Sciatic nerve (tissue), 2 donors: ENCODE data around the gene SGSM2. TPM values are rescaled to one million over a fixed set of nuclear protein-coding genes. Genes with fewer than 3 reads are reported as not detected.

Source experiments
- ATAC-seq: fragments of 200-7000 bp; cut with Tn5 transposase; one replicate; pipeline ENCODE4 v1.9.1; 2020; ENCODE audit warnings: mild to moderate bottlenecking, moderate library complexity
- DNase-seq: peaks from one replicate; pipeline ENCODE4 v3.0.0-alpha.2; 2020; ENCODE audit warnings: low spot score
- intact Hi-C: fragments of 100-400 bp; cut with DNase I; formaldehyde crosslinking; loops from one replicate; pipeline ENCODE4 v1.14.2; 2022
- total RNA-seq: library from RNA; stranded (reverse); fragmentation: NEBNext Ultra II Directional; extraction: Animal tissue kit (Norgen Biotek cat#: 25700); gene quantifications from one replicate; pipeline ENCODE4 v1.2.1, GENCODE V29; 2021
- donor health status: DM: no; HTN: no; CAD: no.
- donor health status: DM: no; HTN: no; CAD: no.

Gene SGSM2
- total RNA-seq, 1 donor from 2014 or later: 59.3 TPM

DNA sequence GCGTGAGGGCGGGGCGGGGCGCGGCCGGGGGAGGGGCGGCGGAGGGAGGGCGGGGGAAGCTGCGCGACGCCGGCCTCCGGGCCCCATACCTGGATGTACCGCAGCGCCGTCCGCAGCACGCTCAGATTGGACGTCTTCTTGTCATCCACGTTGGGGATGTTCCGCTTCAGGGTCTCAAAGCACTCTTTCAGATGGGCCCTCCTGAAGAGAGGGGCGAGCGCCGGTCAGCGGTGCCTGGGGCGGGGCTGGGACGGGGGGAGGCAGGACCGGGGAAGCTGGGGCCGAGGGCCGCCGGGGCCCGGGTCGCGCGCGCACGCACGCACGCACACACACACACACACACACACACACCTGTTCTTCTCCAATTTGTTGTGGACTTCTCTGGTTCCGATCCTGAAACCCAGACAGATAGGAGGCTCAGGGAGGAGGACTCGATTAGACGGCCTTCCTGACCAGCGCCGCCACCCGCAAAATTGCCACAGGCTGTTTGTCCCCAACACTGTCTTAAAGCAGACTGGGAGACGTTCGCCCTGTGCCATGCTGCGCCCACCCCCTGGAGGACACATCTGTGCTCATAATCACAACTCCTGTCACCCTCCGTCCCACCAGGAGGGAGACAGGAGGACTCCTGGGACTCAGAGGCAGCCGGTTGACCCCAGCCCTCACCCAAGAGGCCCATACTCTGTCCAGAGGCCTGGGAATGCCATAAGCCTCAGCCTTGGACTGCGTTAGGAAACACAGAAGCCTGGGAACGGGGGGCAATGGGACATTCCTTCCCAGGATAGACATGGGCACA lies 56.9 kb downstream of the SGSM2 start:
- no peak for ATAC-seq
- intact Hi-C loops: no loop called here
- no peak for DNase-seq

DNA sequence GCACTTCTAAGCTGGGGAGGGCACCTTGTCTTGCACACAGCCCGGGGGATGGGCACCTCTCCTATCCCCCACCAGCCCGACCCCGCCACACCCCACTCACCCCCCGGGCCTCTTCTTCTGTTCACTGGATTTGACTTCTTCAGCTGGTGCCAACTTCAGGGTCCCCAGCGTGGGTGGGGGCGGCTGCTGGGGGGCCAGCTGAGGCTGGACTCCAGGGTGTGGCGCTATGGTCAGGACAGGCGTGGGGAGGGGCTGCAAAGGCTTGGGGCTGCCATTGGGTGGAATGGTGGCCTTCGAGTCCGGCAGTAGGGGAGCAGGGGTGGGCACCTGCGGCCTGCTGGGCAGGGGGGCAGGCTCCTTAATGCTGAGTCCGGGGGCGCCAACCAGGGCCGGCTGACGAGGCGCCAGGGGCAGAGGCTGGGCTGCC lies 57.5 kb downstream of the SGSM2 start:
- DNase-seq (no peak), ATAC-seq (no peak)
- intact Hi-C loops: no loop called here

DNA sequence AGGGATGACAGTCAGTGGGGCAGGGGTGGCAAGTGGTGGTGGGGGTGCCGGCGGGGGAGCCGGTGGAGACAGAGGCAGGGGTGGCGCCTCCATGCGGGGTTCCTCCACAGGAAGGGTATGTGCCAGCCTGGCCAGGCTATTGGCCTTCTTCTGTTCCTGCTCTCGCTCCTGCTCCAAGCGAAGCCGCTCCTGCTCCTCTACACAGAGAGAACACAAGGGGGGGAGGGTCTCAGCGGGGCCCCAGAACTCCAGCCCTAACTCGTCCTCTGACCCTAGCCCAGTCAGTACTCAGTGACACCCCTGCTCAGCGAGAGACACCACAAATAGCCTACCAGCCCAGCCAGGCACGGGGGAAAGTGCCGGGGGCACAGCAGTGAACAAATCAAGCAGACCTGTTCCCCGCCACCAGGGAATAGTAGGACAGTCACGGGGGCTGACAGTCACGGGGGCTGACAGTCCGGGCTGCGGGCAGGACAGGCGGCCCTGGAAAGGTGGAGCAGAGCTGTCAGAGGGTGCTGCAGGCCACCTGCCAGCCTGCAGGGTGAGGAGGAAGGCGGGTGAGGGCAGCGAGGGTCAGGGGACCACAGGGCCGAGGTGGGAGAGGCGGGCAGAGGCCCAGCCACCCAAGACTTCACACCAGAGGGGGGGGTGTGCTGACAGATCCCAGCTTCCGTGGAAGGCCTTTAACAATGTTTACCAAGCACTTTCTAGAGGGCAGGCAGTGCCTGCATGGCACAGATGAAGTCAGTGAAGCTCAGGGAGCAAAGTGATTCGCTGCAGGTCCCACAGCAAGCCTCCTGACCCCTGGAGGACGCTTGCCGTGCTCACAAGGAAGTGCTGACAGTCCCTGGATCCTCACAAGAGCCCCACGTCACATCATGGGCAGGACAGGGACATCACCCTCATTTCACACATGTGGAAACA lies 58.2 kb downstream of the SGSM2 start:
- ATAC-seq (no peak), DNase-seq (no peak)
- intact Hi-C loops: no loop called here

DNA sequence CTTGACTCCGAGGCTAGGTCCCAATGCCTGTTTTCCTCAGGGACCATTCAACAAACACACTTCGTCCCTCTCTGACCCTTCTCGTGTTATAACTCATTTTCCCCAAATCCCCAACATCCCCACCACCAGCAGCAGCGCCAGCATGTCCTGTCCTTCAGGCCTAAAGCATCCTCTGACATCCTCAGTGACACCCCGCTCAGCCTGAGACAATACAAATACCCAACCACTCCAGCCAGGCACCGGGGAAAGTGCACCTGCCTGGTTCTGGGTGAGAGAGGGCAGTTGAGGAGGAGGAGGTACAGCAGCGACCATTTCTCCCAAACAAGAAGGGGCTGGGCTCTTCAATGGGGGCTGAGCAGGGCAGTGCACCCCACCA lies 58.9 kb downstream of the SGSM2 start:
- DNase-seq (no peak), ATAC-seq (no peak)
- intact Hi-C loops: no loop called here

DNA sequence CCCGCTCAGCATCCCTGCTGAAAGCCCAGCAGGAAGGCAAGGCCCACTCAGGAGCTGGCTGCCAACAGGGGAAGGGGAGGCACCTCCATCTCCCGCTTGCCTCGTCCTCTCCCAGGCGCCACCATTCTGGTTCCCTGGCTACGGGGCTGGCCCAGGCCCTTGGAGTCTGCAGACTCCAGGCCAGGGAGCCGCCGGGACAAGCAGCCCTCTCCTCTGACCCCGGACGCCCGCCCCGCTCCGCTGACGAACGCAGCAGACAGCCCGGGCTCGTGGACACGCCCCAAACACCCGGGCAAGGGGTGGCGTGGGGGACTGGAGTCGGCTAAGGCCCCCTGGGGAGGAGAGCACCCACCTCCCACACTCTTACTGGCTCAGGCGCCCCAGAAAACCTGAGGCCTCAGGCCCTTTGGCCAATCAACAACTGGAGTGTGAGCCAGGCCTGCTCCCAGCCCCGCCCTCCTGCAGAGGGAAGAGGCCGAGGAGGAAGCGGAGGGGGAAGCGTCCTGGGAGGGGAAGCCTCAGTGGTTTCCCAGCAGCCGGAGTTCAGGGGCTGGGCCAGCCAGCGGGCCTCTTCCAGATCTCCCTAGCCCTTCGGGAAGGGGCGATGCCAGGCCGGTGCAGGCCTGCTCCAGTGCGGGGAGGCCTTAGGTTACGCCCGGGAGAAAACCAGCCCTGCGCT lies 59.4 kb downstream of the SGSM2 start:
- peak; percentile 56 for ATAC-seq
- intact Hi-C loops: no loop called here
- DNase-seq: peak; percentile 94

DNA sequence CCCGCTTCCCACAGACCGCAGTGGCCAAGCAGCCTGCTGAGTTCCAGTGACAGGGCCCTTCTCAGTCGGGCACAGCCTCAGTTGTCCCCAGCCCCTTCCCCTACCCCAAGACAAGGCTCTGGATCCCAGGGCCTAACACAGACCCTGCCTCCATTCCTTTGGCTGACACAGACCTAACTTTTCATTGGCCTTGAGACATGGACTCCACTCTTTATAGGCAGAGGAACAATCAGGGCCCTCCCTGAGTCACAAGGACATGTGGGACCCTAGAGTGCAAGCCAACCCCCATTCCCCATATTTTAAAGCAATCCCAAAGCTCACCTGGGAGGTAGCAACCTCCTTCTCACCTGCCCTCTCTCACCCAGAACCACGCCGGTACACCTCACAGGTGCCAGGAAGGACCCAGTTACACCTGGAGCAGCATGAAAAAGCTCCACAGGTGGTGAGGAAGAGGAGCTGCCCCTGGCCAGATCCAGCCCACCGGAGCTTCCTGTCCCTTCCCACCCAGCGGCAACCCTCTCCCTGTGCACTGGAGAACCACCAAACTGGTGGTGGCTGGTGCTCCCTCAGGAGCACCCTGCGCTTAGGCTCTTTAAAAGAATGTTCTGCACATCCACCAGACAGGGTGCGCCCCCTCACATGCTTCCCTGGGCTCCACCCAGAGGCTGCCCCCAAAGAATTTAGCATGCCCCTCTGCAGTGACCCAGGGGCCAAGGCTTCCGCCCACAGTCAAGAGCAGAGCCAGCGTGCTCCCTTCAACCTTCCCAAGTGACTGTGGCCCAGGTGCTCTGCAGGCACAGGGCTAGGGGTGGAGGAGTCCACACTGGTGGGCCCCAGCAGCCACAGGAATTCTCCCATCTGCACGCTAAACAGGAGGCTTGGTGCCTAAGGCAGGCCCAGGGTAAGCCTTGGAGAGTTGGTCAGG lies 60.2 kb downstream of the SGSM2 start:
- intact Hi-C loops: no loop called here
- DNase-seq (no peak), ATAC-seq (no peak)

DNA sequence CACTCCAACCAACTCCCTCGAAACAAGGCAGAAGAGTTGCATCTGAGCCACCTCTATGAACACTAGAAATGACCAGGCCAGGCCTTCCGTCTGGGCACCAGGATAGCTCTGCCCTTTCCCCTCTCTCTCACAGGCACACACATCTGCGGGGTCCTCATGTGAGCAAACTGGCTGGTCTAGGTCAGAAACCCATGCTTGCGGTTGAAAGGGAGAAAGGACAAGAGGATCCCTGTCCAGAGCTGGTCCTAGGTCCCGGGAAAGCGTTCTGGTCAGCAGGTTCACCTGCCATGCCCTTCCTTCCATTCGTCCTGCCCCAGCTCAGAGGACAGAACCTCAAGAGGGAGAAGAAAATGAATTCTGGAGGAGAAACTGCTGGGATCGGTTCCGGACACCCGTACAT lies 60.9 kb downstream of the SGSM2 start:
- intact Hi-C loops: no loop called here
- DNase-seq: no peak

DNA sequence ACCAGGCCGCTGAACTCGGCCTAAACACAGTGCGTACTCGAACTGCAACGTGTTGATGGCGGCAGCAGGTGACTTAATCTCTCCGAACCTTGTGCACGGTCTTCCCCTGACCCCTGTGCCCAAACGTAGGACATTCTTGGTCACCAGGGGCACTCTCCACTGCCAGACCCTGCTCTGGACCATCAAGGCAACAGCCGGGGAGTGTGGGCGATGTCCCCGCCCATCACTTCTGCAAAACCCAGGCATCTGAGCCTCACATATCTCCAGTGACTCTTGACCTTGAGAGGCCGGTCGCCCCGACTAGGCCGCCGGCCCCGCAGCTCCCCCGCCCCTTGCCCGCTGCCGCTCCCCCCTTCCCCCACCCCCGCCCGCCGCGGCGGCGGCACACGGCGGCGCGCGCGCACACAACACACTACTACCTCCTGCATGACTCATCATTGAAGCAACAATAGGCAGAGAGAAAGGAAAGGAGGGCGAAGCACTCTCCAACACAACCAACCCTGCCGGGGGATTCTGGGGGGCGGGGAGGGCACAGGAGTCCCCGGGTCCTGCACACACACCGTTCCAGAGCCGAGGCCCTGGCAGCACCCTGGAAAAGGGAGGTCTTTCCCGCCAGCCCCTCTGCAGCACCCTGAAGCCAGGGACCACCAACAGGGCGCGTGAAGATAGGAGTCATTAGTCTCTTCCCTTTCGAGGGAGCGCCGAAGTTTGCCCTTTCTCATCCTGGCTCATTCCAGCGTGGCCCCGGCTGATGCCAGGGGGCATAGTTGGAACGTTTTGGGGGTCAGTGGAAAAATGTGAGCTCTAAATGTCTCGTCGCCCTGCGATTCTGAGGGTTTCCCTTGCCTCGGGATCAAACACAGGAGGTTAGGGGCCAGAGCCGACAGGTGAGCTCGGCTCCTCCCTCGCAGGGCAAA lies 61.6 kb downstream of the SGSM2 start:
- peak; percentile 6 for ATAC-seq
- intact Hi-C loops: no loop called here
- no peak for DNase-seq

More for the DNA sequence above, 60.9 kb downstream of the SGSM2 start:
- no peak for ATAC-seq

DNA sequence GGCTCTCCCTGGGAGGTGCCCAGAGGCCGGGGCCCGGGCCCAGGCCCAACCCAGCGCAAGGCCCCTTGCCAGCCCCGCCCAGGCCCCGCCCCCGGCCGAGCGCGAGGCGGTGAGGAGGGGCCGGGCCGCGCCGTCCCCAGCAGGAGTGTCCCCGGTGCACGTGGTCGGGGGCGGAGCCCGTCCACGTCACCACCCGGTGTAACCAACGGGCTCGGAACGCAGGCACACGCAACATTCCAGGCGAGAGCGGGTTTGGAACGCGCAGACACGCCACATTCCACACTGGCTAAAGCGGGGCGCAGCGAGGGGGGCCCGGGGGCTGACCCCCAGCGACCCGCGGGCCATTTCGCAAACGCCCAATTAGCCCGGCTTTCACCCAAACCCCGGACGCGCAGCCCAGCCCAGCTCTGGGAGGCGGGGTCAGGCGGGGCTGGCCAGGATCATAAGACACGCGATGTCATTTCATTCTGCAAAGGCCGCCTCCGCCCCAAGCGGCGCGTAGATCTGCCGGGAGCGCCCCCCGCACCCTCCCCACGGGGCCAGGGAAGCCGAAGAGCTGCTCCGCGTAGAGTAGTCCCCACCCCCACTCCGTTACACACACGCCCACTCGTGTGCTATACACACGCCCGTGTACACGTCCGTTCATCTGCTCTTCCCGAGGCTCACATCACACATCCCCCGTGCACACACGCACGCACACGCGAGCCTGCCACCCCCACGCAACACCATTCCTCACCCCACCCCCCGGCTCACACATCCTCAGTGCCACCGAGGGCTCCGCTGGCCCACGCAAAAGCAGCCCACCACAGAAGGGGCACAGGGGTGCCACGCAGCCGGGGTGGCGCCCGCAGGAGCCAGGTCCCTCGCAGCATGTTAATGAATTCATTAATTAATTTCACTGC lies 62.5 kb downstream of the SGSM2 start:
- DNase-seq: peak; percentile 97
- intact Hi-C loops: no loop called here
- peak; percentile 76 for ATAC-seq

DNA sequence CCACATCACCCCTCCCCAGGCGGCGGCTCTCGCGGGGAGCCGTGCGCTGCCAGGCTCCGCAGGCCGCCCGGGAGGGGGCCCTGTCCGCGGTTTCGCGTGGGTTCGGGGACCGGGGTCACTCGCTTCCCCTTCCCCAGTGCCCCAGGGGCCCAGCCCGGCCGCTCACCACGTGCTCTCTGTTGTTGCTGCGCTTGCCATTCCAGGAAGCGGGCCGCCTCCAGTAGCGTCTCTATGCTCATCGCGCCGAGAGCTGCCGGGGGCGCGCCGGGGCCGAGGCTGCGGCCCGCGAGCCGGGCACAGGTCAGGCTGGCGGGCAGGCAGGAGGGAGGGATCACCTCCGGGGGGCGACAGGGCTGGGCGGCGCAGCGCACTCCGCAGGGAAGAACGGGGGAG lies 63.2 kb downstream of the SGSM2 start:
- DNase-seq (peak; percentile 84), ATAC-seq (no peak)
- intact Hi-C loops: no loop called here

DNA sequence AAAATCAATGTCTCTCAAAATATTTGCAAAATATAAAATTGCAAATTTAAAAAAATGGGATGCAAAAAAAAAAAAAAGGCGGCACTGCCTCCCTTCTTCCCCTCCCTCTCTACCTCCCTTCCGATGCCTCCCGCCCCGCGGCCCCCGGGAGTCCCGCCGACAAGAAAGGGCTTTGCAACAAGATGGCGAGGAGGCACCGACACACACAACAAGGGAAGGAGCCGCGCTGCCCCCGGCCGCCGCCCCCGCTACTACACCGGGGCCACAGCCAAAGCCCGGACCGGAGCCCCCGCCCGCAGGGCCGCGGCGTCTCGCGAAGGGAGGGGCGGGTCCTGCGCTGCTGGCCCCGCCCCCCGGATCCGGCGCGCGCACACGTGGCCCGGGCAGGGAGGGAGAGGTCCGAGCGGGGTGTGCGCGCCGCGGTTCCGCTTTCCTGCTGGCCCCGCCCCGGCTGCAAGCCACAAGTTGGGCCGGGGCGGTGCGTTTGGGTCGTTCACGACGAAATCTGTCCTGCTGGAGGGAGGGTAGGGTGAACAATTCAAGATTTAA lies 63.6 kb downstream of the SGSM2 start, which contains the start of gene MNT:
Gene MNT (minus strand): TSS at position 184 of the 549 bp plus-strand sequence. CDS start 348 bp downstream, outside the sequence.
- ATAC-seq (peak; percentile 66), DNase-seq (peak; percentile 96)
- intact Hi-C loops: no loop called here

DNA sequence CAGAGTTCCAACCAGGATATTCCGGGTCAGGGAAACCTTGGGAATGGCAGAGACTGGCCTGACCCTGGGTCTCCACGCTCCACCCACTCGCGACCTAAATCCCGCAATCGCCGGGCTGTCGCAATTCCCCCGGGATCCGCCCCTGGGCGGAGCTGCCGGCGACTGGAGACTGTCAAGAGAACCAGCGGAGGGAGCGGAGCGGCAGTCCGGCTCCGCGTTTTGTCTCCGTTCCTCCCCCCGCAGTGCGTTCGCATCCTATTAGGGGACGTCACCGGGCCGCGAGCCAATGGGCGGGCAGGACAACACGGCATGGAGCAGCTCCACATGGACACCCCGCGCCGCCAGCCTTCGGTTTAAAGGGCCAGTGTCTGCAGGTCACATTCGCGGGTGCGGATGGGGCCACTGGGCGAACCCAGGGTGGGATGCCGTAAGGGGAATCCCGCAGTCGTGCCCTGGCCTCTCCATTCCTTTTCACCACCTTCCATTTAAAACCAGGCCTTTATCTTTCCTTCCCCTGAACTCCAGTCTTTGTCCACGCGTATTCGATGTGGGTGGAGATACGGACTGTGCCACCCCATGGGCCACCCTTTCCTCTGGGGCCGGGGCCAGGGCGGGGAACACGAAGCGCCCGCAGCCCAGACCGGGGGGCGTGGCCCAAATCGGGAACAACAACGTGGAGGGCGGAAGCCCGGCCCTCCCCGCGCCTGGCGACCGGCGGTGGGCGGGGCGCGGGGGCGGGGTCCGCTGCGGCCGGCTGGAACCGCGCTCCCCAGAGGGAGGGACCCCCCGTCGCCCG lies 64.3 kb downstream of the SGSM2 start:
- ATAC-seq (peak; percentile 75), DNase-seq (peak; percentile 100)
- intact Hi-C loops: no loop called here

DNA sequence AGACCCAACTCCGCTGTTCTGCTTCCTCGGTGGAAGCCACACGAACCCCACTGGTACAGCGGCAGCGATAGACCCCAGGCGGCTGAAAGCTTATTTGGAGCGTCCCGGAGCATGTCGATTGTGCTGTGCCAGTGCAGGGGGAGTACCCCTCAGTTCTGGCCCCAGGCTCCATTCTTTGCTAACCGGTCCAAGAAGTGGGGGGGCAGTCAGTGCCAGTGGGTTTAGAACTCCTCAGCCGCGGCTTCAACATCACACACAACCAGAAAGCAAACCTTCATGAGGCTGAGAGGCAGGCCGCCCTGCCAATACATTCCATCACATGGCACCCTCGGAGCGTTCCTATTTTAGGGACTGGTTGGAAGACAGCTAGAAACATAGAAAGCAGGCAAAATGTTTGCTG lies 65.2 kb downstream of the SGSM2 start:
- intact Hi-C loops: no loop called here
- no peak for ATAC-seq
- DNase-seq: no peak

DNA sequence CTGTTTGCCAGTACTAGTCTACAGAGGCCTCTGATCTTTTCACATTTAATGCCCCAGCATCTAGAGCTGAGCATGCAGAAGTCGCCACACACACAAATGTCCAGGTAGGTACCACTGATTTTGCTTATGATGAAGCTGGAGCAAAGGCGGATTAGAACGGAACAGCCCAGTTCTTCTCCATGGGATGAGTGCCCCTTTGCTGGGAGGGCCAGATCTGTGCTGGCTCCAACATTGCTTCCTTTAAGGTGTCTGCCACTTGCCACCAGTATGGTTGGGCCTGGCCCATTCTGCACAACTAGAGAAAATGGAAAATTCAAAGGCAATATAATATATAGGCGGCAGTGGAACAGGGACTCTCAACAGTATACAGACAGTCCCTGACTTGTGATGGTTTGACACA lies 65.7 kb downstream of the SGSM2 start:
- no peak for DNase-seq
- ATAC-seq: no peak
- intact Hi-C loops: no loop called here

DNA sequence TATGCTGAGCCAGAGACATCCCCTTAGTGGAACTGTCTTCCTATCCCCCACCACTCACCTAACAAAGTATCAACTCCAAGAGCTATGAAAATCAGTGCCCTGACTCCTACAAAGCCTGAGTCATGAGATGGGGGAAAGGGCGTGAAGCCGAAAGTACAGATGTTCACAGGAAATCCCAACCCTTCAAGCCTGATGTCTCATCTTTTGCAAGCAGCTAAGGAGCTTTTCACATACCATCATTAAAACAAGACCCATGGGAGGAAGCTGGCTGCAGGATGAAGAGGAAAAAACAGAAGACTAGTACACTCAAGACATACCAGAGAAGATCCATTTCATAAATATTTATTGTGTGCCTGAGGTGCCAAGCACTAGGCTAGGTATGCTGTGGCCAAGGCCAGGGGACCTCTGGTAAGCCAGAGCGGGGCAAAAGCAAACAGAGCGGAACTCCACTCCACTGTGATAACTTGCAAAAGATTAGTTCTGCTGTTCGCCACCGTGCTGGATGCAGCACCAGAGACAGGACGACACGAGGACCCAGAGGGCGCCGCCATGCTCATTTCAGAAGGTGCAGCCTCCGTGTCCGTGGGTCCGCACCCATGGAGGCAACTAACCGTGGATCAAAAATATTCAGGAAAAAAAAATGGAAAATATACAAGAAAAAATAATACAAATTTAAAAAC lies 68.1 kb downstream of the SGSM2 start:
- ATAC-seq (no peak), DNase-seq (no peak)
- intact Hi-C loops: no loop called here
